Measurements from ENCODE around the gene CCDC51. TPM values are rescaled to one million over a fixed set of nuclear protein-coding genes. Genes with fewer than 3 reads are reported as not detected.

Gene CCDC51
- total and polyA plus RNA-seq, 2 donors (not counting 3 experiments of a cell fraction or from before 2014, with no cell fraction given) = 11.2 to 11.3 TPM

DNA sequence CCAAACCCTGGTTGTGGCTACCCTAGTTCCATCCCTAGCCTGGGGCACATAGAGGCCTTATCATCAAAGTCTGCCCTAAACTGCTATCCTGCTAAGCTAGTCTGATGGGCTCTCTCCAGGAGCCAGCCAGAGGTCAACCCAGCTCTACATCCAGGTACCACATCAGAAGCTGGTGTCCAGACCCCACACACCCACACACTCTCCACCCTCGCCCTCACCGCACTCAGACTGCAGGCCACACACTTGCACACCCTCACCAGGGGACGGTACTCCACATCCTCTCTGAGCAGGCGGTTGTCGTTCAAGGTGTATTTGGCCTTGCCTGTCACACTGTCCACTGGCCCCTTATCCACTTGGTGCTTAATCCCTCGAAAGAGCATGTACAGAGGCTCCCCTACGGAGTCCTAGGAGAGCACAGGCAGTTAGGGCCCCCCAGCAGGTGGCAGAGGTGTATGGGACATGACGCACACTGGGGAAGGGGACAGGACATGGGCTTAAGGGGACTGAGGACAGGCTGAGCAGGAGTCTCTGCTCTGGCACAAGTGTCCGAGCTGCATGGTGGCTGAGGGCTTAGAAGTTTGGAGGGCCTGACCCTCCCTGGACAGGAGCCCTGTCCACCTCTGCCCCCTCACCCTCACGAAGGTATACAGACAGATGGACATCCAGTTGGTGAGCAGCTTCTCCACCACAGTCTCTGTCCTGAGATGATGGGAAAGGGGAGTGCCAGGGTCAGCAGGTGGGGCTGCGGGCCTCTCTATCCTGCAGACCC, 28.1 kb downstream of the CCDC51 start:
- CTCF ChIA-PET = interaction anchor here (2.0 to 4.3 kb wide), 2 partner anchors 11 to 24 kb away, joined by 12 to 13 read pairs; no protein-coding TSS in a partner anchor
- dilution Hi-C loops (cut with MboI; ENCODE audit: extremely low pct_ligation_motif_present, low sequenced_read_pairs) = no loop called here
- Histone ChIP-seq H3K9me1 (replicated peaks; ENCODE audit: control insufficient read depth, extremely low read depth, insufficient read depth, low read length) (no peaks in the 10 kb centered on the region), H3K27me3 (ENCODE audit: control insufficient read depth in 2 of 2, insufficient read depth in 2 of 2, low read length in 2 of 2) (no peaks in the 10 kb centered on the region), H3K36me3 (ENCODE audit: control insufficient read depth in 2 of 2, extremely low read depth in 1 of 2, insufficient read depth in 2 of 2, low read length in 2 of 2) (peaks cover 0 to 36% of the 10 kb centered on the region in 2 experiments), H3K79me2 (ENCODE audit: control insufficient read depth, insufficient read depth, low read length) (no peaks in the 10 kb centered on the region), H2AFZ (ENCODE audit: low read depth, low read length) (no peak overlapping the region), H3K4me1 (ENCODE audit: control insufficient read depth, extremely low read depth, insufficient read depth, low read length) (no peaks in the 10 kb centered on the region), H3K9me3 (replicated peaks; ENCODE audit: control insufficient read depth, insufficient read depth, low read length) (no peaks in the 10 kb centered on the region), H3K9ac (replicated peaks; ENCODE audit: extremely low read depth, insufficient read depth, low read length) (no peak overlapping the region), H3K4me2 (ENCODE audit: insufficient read depth, low read length) (no peak overlapping the region), H3K4me3 (replicated peaks in 1 of 3; ENCODE audit: insufficient read depth in 1 of 3, low read depth in 1 of 3, low read length in 3 of 3) (no peak overlapping the region), H3K27ac (ENCODE audit: insufficient read depth, low read depth, low read length) (no peak overlapping the region), H4K20me1 (replicated peaks; ENCODE audit: control insufficient read depth, extremely low read depth, insufficient read depth, low read length) (no peaks in the 10 kb centered on the region)
- intact Hi-C loops (cut with micrococcal nuclease) = no loop called here
- no TSS peak for BruUV-seq (replicated peaks)
- POLR2A ChIA-PET = no interaction called here
- FAIRE-seq (no peak), DNase-seq (ENCODE audit: low read depth, low spot score) (no peak)
- no peak for TF ChIP-seq JUN (IDR thresholded peaks at IDR 0.05; ENCODE audit: borderline replicate concordance, insufficient read depth, insufficient read length, low read depth)
- TF ChIP-seq, protein P1, sequence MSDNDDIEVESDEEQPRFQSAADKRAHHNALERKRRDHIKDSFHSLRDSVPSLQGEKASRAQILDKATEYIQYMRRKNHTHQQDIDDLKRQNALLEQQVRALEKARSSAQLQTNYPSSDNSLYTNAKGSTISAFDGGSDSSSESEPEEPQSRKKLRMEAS (IDR thresholded peaks at IDR 0.05; ENCODE audit: insufficient read depth, insufficient read length) = no peak
- TF ChIP-seq GATA2 (IDR thresholded peaks at IDR 0.05; ENCODE audit: insufficient read depth, insufficient read length, low read depth, low read length) = no peak
- TF ChIP-seq, protein P2, sequence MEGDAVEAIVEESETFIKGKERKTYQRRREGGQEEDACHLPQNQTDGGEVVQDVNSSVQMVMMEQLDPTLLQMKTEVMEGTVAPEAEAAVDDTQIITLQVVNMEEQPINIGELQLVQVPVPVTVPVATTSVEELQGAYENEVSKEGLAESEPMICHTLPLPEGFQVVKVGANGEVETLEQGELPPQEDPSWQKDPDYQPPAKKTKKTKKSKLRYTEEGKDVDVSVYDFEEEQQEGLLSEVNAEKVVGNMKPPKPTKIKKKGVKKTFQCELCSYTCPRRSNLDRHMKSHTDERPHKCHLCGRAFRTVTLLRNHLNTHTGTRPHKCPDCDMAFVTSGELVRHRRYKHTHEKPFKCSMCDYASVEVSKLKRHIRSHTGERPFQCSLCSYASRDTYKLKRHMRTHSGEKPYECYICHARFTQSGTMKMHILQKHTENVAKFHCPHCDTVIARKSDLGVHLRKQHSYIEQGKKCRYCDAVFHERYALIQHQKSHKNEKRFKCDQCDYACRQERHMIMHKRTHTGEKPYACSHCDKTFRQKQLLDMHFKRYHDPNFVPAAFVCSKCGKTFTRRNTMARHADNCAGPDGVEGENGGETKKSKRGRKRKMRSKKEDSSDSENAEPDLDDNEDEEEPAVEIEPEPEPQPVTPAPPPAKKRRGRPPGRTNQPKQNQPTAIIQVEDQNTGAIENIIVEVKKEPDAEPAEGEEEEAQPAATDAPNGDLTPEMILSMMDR (IDR thresholded peaks at IDR 0.05; ENCODE audit: extremely low read depth in 1 of 2, insufficient read depth in 1 of 2, low read depth in 1 of 2, low read length in 2 of 2) = no peak
- TF ChIP-seq FOS (IDR thresholded peaks at IDR 0.05; ENCODE audit: borderline replicate concordance, insufficient read depth, low read length) = no peak
- TF ChIP-seq EZH2 (IDR thresholded peaks at IDR 0.05; ENCODE audit: borderline replicate concordance, low read depth, low read length, severe bottlenecking) = no peak
